B cell (primary cell): ENCODE data around the gene SPOP. TPM values are rescaled to one million over a fixed set of nuclear protein-coding genes. Genes with fewer than 3 reads are reported as not detected.

ENCODE experiments used
- ATAC-seq: fragments of 200-7000 bp; cut with Tn5 transposase; one replicate; pipeline ENCODE4 v1.10.0; 2021; ENCODE audit warnings: low read depth, mild to moderate bottlenecking, moderate number of reproducible peaks, moderate library complexity
- CTCF ChIA-PET: fragments of 350-600 bp; sonication (Branson Sonifier 250); formaldehyde crosslinking; loops from one replicate; lab custom pipeline; 2021; ENCODE audit warnings: antibody characterized with exemption, inconsistent platforms; lab: Charles Lee
- POLR2A ChIA-PET: fragments of 350-600 bp; sonication (Branson Sonifier 250); formaldehyde crosslinking; loops from one replicate; lab custom pipeline; 2021; ENCODE audit warnings: antibody characterized with exemption; lab: Charles Lee
- DNase-seq: peaks from one replicate; pipeline ENCODE4 v3.0.0; 2013
- H2AFZ ChIP-seq: 2 replicates; pipeline ENCODE4 v1.6.1; 2012; ENCODE audit warnings: mild to moderate bottlenecking, low read depth, low read length; ENCODE audit not compliant: insufficient read depth, poor library complexity, severe bottlenecking
- H3K27ac ChIP-seq, 2 donors: 1 replicate in 1 of 2; 2 replicates in 1 of 2; pipeline ENCODE4 v1.5.1; 2012 to 2013; ENCODE audit warnings: low read length in 2 of 2, mild to moderate bottlenecking in 2 of 2, moderate library complexity in 1 of 2
- H3K27me3 ChIP-seq, 4 experiments: fragments of 200-600 bp in 1 of 4; sonication (generic) in 1 of 4; replicated peaks in 1 of 4; 1 replicate in 2 of 4; 2 replicates in 2 of 4; pipeline versions ENCODE4 v1.6.1 to v1.7.0; 2013 to 2016; ENCODE audit warnings: low read length in 3 of 4, mild to moderate bottlenecking in 2 of 4, mixed read lengths in 1 of 4, moderate library complexity in 1 of 4; ENCODE audit not compliant: insufficient read depth in 4 of 4, control insufficient read depth in 3 of 4; ENCODE audit errors: control extremely low read depth in 1 of 4
- H3K36me3 ChIP-seq, 2 experiments: replicated peaks in 1 of 2; 1 replicate in 1 of 2; 2 replicates in 1 of 2; pipeline versions ENCODE4 v1.6.1 to v1.7.1; 2013; ENCODE audit warnings: low read length in 1 of 2; ENCODE audit not compliant: insufficient read depth in 2 of 2, control insufficient read depth in 1 of 2; ENCODE audit errors: control extremely low read depth in 1 of 2, extremely low read depth in 1 of 2
- H3K4me1 ChIP-seq, 2 donors: fragments of 200-600 bp in 1 of 2; sonication (generic) in 1 of 2; 1 replicate in 1 of 2; 2 replicates in 1 of 2; pipeline versions ENCODE4 v1.5.1 to v1.6.1; 2013 to 2017; ENCODE audit warnings: low read length in 2 of 2; ENCODE audit not compliant: control insufficient read depth in 2 of 2, insufficient read depth in 2 of 2
- H3K4me2 ChIP-seq: replicated peaks from 2 replicates; pipeline ENCODE3; 2012; ENCODE audit warnings: mild to moderate bottlenecking, low read depth, low read length; ENCODE audit not compliant: poor library complexity, severe bottlenecking
- H3K4me3 ChIP-seq, 5 experiments: fragments of 200-600 bp in 1 of 5; sonication (generic) in 1 of 5; 1 replicate in 3 of 5; 2 replicates in 2 of 5; pipeline versions ENCODE4 v1.5.1 to v1.7.0; 2011 to 2016; ENCODE audit warnings: low read length in 4 of 5, mild to moderate bottlenecking in 4 of 5, low read depth in 2 of 5, control low read depth in 1 of 5, moderate library complexity in 1 of 5; ENCODE audit not compliant: insufficient read depth in 1 of 5; ENCODE audit errors: control extremely low read depth in 1 of 5, extremely low read depth in 1 of 5
- H3K79me2 ChIP-seq: fragments of 200-600 bp; sonication (generic); one replicate; pipeline ENCODE4 v1.6.0; 2016; ENCODE audit warnings: low read length; ENCODE audit not compliant: control insufficient read depth, insufficient read depth
- H3K9ac ChIP-seq: fragments of 200-600 bp; sonication (generic); 2 replicates; pipeline ENCODE4 v1.6.1; 2017; ENCODE audit warnings: mild to moderate bottlenecking, low read length, moderate library complexity
- H3K9me3 ChIP-seq, 3 donors: one replicate each; pipeline versions ENCODE4 v1.6.1 to v1.7.1; 2013; ENCODE audit warnings: low read length in 2 of 3; ENCODE audit not compliant: control insufficient read depth in 2 of 3, insufficient read depth in 1 of 3; ENCODE audit errors: control extremely low read depth in 1 of 3
- H4K20me1 ChIP-seq: 2 replicates; pipeline ENCODE4 v1.6.0; 2012; ENCODE audit warnings: mild to moderate bottlenecking, low read length; ENCODE audit not compliant: insufficient read depth, control insufficient read depth, poor library complexity, severe bottlenecking
- H3K27ac Mint-ChIP-seq: one replicate; pipeline ENCODE4 v1.8.0; 2021; ENCODE audit warnings: mixed read lengths
- H3K27me3 Mint-ChIP-seq: one replicate; pipeline ENCODE4 v1.8.0; 2021; ENCODE audit warnings: mixed read lengths
- H3K4me1 Mint-ChIP-seq: one replicate; pipeline ENCODE4 v1.8.0; 2021; ENCODE audit warnings: mixed read lengths
- H3K4me3 Mint-ChIP-seq: one replicate; pipeline ENCODE4 v1.8.0; 2021; ENCODE audit warnings: mixed read lengths
- H3K9me3 Mint-ChIP-seq: one replicate; pipeline ENCODE4 v1.8.0; 2022; ENCODE audit warnings: mixed read lengths; ENCODE audit not compliant: insufficient read depth
- EZH2 ChIP-seq: IDR thresholded peaks from 2 replicates; pipeline ENCODE4 v1.6.1; 2012; ENCODE audit warnings: borderline replicate concordance, low read depth, mild to moderate bottlenecking, moderate library complexity, low read length; ENCODE audit not compliant: insufficient read depth, poor library complexity, severe bottlenecking
- WGBS: methylation state at CpG from one replicate; pipeline ENCODE4 v1.1.5; 2013; ENCODE audit warnings: missing lambda C conversion rate; ENCODE audit not compliant: insufficient coverage; 5-methylcytosine and 5-hydroxymethylcytosine counted together
- intact Hi-C: fragments of 100-400 bp; cut with micrococcal nuclease; formaldehyde crosslinking; loops from one replicate; pipeline ENCODE4 v1.10.0; 2022
- polyA plus RNA-seq: library from polyadenylated mRNA; depleted of rRNA; stranded (reverse); fragments of >200 nt; gene quantifications from 2 replicates; pipeline ENCODE4 v1.2.3, GENCODE V29; 2012
- total RNA-seq, 2 donors: library from RNA; stranded (reverse); fragments of 120-200 nt in 1 of 2; gene quantifications; 1 replicate in 1 of 2; 2 replicates in 1 of 2; pipeline versions ENCODE4 v1.2.3 to v1.2.4, GENCODE V29; 2013 to 2022
- TF ChIP-seq, protein P1 (sequence below): fragments of 200-600 bp; IDR thresholded peaks from one replicate; pipeline ENCODE4 v1.8.0; 2022; ENCODE audit warnings: antibody characterized with exemption, mild to moderate bottlenecking

SPOP gene
- total and polyA plus RNA-seq, 2 donors (not counting 1 experiment from before 2014, with no cell fraction given): 27.0 to 72.1 TPM

DNA sequence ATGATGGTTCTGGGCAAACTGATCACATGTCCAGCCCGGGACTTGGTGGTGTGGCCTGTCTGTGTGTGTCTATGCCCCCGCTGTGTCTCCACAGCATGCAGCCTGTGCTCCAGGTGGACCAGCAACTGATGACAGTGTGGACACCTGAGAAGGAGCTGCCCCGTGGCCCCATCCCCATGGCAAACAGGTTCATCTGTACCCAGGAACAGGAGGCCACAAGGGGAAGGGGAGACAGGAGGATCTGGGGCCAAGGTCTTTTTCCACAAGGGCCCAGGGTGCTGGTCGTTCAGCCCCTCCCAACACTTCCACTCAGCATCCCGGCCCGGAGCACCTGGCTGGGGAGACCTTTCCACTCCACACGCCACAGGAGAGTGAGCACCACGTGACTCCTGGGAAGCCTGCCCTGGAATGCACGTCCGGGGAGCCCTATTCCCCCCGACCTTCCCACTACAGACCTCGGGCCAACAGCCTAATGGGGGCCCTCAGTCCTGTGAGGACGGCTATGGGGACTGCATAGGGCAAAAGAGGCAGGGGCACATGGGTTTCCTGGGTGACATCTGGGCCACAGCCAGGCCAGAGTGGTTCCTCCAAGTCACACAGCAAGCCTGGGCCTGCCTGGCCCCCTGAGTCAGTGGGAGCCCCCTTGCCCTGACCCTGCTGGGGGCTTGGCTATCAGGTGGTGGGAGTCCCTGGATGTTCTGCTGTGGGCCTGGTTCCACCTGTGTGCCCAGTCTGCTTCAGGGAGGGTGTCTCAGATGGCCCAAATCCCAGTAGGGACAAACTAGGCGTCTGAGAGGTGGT lies 123.0 kb downstream of the SPOP start:
- H2AFZ ChIP-seq: no peak overlapping the region
- Mint-ChIP-seq H3K4me1 (peaks cover 1% of the 10 kb centered on the region), H3K27ac (no peak overlapping the region), H3K27me3 (peaks cover 5% of the 10 kb centered on the region), H3K9me3 (no peaks in the 10 kb centered on the region), H3K4me3 (no peak overlapping the region)
- H3K36me3 ChIP-seq: no peaks in the 10 kb centered on the region
- H3K27ac ChIP-seq: no peak overlapping the region
- H3K4me1 ChIP-seq: peaks cover 0 to 6% of the 10 kb centered on the region in 2 donors
- no peak overlapping the region for H3K4me3 ChIP-seq
- POLR2A ChIA-PET: no interaction called here
- intact Hi-C loops: no loop called here
- H3K4me2 ChIP-seq: no peak overlapping the region
- H4K20me1 ChIP-seq: no peaks in the 10 kb centered on the region
- H3K27me3 ChIP-seq: peaks cover 0 to 7% (median 0%) of the 10 kb centered on the region in 4 experiments
- peaks cover 0 to 3% (median 0%) of the 10 kb centered on the region in 3 donors for H3K9me3 ChIP-seq
- no peak overlapping the region for H3K9ac ChIP-seq
- ATAC-seq (no peak), DNase-seq (peak; percentile 13)
- WGBS: 86% methylated on average over 13 of the region's 14 CpGs
- CTCF ChIA-PET: interaction anchor here (0.8 to 5.6 kb wide), 11 partner anchors 10 to 264 kb away, joined by 3 to 152 read pairs (median 7); partner anchors contain the start of gene PHB1
- TF ChIP-seq EZH2: no peak
- TF ChIP-seq, protein P1, sequence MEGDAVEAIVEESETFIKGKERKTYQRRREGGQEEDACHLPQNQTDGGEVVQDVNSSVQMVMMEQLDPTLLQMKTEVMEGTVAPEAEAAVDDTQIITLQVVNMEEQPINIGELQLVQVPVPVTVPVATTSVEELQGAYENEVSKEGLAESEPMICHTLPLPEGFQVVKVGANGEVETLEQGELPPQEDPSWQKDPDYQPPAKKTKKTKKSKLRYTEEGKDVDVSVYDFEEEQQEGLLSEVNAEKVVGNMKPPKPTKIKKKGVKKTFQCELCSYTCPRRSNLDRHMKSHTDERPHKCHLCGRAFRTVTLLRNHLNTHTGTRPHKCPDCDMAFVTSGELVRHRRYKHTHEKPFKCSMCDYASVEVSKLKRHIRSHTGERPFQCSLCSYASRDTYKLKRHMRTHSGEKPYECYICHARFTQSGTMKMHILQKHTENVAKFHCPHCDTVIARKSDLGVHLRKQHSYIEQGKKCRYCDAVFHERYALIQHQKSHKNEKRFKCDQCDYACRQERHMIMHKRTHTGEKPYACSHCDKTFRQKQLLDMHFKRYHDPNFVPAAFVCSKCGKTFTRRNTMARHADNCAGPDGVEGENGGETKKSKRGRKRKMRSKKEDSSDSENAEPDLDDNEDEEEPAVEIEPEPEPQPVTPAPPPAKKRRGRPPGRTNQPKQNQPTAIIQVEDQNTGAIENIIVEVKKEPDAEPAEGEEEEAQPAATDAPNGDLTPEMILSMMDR: no peak
- H3K79me2 ChIP-seq: no peaks in the 10 kb centered on the region
